A549 (cell line): ENCODE data around the gene SSC5D.

ENCODE experiments used
- CEBPB ChIP-seq, 2 experiments: fragments of >200 bp in 1 of 2; sonication (Bioruptor Twin) in 1 of 2; formaldehyde crosslinking in 1 of 2; IDR thresholded peaks; 2 replicates each; pipeline ENCODE4 v1.6.1; 2012 to 2016
- CHD2 ChIP-seq: fragments of 150-350 bp; IDR thresholded peaks from 2 replicates; pipeline ENCODE4 v1.6.1; 2014; ENCODE audit warnings: low read length; ENCODE audit not compliant: partially characterized antibody
- MYC ChIP-seq: IDR thresholded peaks from 2 replicates; pipeline ENCODE4 v1.6.1; 2012; ENCODE audit warnings: mild to moderate bottlenecking, inconsistent platforms, low read length, improper control_type of control experiment, borderline replicate concordance
- POLR2A ChIP-seq: IDR thresholded peaks from 2 replicates; pipeline ENCODE4 v1.6.1; 2012; ENCODE audit warnings: mild to moderate bottlenecking, low read length
- RAD21 ChIP-seq, 2 experiments: fragments of >200 bp in 1 of 2; sonication (Bioruptor Twin) in 1 of 2; formaldehyde crosslinking in 1 of 2; IDR thresholded peaks in 1 of 2; conservative IDR thresholded peaks in 1 of 2; 2 replicates in 1 of 2; 3 replicates in 1 of 2; pipeline ENCODE4 v1.6.1; 2012 to 2018; ENCODE audit warnings: inconsistent platforms in 1 of 2
- SMC3 ChIP-seq: fragments of >200 bp; sonication (Bioruptor Twin); formaldehyde crosslinking; IDR thresholded peaks from 3 replicates; pipeline ENCODE4 v1.6.1; 2018; ENCODE audit warnings: inconsistent platforms
- TF ChIP-seq, protein P1 (sequence below): fragments of >200 bp; sonication (Bioruptor Twin); formaldehyde crosslinking; IDR thresholded peaks from 3 replicates; pipeline ENCODE4 v1.5.1; 2016
- TF ChIP-seq, protein P2 (sequence below): fragments of 200-600 bp; sonication (generic); IDR thresholded peaks from 2 replicates; pipeline ENCODE4 v1.6.1; 2016; ENCODE audit warnings: antibody characterized with exemption, mild to moderate bottlenecking, moderate library complexity
- TF ChIP-seq, protein P3 (sequence below): IDR thresholded peaks from 2 replicates; pipeline ENCODE4 v1.6.1; 2012
- TF ChIP-seq, protein P4 (sequence below): IDR thresholded peaks from 2 replicates; pipeline ENCODE4 v1.6.1; 2012
- TF ChIP-seq, protein P5 (sequence below): fragments of 250-450 bp; sonication (Bioruptor Pico); IDR thresholded peaks from 2 replicates; pipeline ENCODE4 v1.5.0; 2021; ENCODE audit warnings: mild to moderate bottlenecking, moderate library complexity, borderline replicate concordance

DNA sequence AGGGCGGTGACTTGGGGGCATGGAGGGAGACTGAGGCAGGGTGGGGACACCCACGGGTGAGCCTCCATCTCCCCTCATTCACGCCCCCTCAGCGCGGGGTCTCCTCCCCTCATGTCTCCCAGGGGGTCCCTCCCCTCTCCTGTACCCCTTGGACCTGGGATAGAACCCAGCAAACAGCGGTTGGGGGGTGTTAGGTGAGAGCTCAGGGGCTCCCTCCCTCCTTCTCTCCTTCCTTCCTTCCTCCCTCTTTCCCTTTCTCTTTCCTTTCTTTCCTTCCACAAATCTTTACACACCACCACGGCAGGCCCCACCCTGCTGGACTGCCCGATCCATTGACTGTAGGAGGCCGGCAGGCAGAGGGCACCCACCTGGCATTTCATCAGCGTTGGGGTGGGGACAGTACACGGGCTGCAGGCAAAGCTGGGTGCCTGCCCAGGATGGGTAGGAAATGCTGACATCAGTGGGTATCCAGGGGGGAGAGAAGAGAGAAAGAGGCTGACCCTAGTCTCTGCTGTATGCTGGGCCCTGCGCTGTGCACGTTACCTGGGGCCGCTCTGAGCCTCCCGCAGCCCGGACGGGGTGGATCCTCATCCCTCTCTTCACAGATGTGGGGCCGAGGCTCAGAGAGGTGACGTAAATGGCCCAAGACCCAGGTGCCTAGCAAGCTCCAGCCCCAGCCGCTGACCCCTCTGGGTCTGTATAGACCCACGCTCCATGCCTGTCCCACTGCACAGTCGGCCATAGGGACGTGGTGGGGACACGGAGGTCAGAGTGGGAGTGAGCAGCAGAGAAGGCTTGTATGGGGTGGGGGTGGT lies 3.5 kb downstream of the SSC5D start:
- TF ChIP-seq CHD2 (no peak), CEBPB (IDR thresholded peaks at IDR 0.05) (no peak), MYC (no peak), POLR2A (no peak), RAD21 (conservative IDR thresholded peaks at IDR 0.05 in 1 of 2, IDR thresholded peaks at IDR 0.05 in 1 of 2) (no peak), SMC3 (no peak)
- TF ChIP-seq, protein P1, sequence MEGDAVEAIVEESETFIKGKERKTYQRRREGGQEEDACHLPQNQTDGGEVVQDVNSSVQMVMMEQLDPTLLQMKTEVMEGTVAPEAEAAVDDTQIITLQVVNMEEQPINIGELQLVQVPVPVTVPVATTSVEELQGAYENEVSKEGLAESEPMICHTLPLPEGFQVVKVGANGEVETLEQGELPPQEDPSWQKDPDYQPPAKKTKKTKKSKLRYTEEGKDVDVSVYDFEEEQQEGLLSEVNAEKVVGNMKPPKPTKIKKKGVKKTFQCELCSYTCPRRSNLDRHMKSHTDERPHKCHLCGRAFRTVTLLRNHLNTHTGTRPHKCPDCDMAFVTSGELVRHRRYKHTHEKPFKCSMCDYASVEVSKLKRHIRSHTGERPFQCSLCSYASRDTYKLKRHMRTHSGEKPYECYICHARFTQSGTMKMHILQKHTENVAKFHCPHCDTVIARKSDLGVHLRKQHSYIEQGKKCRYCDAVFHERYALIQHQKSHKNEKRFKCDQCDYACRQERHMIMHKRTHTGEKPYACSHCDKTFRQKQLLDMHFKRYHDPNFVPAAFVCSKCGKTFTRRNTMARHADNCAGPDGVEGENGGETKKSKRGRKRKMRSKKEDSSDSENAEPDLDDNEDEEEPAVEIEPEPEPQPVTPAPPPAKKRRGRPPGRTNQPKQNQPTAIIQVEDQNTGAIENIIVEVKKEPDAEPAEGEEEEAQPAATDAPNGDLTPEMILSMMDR = no peak
- TF ChIP-seq, protein P2, sequence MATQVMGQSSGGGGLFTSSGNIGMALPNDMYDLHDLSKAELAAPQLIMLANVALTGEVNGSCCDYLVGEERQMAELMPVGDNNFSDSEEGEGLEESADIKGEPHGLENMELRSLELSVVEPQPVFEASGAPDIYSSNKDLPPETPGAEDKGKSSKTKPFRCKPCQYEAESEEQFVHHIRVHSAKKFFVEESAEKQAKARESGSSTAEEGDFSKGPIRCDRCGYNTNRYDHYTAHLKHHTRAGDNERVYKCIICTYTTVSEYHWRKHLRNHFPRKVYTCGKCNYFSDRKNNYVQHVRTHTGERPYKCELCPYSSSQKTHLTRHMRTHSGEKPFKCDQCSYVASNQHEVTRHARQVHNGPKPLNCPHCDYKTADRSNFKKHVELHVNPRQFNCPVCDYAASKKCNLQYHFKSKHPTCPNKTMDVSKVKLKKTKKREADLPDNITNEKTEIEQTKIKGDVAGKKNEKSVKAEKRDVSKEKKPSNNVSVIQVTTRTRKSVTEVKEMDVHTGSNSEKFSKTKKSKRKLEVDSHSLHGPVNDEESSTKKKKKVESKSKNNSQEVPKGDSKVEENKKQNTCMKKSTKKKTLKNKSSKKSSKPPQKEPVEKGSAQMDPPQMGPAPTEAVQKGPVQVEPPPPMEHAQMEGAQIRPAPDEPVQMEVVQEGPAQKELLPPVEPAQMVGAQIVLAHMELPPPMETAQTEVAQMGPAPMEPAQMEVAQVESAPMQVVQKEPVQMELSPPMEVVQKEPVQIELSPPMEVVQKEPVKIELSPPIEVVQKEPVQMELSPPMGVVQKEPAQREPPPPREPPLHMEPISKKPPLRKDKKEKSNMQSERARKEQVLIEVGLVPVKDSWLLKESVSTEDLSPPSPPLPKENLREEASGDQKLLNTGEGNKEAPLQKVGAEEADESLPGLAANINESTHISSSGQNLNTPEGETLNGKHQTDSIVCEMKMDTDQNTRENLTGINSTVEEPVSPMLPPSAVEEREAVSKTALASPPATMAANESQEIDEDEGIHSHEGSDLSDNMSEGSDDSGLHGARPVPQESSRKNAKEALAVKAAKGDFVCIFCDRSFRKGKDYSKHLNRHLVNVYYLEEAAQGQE = no peak
- TF ChIP-seq, protein P3, sequence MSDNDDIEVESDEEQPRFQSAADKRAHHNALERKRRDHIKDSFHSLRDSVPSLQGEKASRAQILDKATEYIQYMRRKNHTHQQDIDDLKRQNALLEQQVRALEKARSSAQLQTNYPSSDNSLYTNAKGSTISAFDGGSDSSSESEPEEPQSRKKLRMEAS = no peak
- TF ChIP-seq, protein P4, sequence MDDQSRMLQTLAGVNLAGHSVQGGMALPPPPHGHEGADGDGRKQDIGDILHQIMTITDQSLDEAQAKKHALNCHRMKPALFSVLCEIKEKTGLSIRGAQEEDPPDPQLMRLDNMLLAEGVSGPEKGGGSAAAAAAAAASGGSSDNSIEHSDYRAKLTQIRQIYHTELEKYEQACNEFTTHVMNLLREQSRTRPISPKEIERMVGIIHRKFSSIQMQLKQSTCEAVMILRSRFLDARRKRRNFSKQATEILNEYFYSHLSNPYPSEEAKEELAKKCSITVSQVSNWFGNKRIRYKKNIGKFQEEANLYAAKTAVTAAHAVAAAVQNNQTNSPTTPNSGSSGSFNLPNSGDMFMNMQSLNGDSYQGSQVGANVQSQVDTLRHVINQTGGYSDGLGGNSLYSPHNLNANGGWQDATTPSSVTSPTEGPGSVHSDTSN = no peak
- TF ChIP-seq, protein P5, sequence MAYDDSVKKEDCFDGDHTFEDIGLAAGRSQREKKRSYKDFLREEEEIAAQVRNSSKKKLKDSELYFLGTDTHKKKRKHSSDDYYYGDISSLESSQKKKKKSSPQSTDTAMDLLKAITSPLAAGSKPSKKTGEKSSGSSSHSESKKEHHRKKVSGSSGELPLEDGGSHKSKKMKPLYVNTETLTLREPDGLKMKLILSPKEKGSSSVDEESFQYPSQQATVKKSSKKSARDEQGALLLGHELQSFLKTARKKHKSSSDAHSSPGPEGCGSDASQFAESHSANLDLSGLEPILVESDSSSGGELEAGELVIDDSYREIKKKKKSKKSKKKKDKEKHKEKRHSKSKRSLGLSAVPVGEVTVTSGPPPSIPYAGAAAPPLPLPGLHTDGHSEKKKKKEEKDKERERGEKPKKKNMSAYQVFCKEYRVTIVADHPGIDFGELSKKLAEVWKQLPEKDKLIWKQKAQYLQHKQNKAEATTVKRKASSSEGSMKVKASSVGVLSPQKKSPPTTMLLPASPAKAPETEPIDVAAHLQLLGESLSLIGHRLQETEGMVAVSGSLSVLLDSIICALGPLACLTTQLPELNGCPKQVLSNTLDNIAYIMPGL (CRISPR knock-in tag) = no peak
